22Rv1 (cell line): Measurements from ENCODE around the gene A4GALT.

ENCODE experiments used
- CTCF ChIP-seq: fragments of 450-650 bp; IDR thresholded peaks from 2 replicates; pipeline ENCODE4 v1.5.1; 2017; ENCODE audit warnings: mild to moderate bottlenecking
- ZFX ChIP-seq: fragments of 450-650 bp; IDR thresholded peaks from 2 replicates; pipeline ENCODE4 v1.6.1; 2017; ENCODE audit warnings: antibody characterized with exemption, borderline replicate concordance

GRCh38 chr22:42714308-42714707 is 6.4 kb downstream of the A4GALT start:
- TF ChIP-seq CTCF, result no peak
- no peak for TF ChIP-seq ZFX
